RWPE1 (cell line): ENCODE data around the gene ARHGDIG.
"Not testable (repeated sequence)": the region's sequence is repeated elsewhere in the genome, so short reads cannot be mapped to it uniquely, and the experiment has no call there.

Experiments
- CTCF ChIA-PET: fragments of 350-600 bp; sonication (Branson Sonifier 250); formaldehyde crosslinking; extraction: SDS; loops from one replicate; lab custom pipeline; 2021; lab: Yijun Ruan, JAX
- POLR2A ChIA-PET: fragments of 400-600 bp; formaldehyde crosslinking; extraction: SDS; loops from one replicate; lab custom pipeline; 2020; ENCODE audit warnings: antibody characterized with exemption; ENCODE audit not compliant: low non-redundant PET; lab: Yijun Ruan, JAX
- DNase-seq: peaks from one replicate; pipeline ENCODE4 v3.0.0; 2012; ENCODE audit warnings: low spot score
- H3K27ac ChIP-seq: fragments of 450-650 bp; 2 replicates; pipeline ENCODE4 v1.5.1; 2017
- TF ChIP-seq, protein P1 (sequence below): fragments of 450-650 bp; conservative IDR thresholded peaks from 2 replicates; pipeline ENCODE4 v1.5.1; 2017; ENCODE audit warnings: low read depth, mild to moderate bottlenecking

ARHGDIG gene

GRCh38 chr16:321532-321931 is 41.1 kb downstream of the ARHGDIG start:
- CTCF ChIA-PET = interaction anchor here (0.6 kb wide), 3 partner anchors 12 to 80 kb away, joined by 3 to 7 read pairs (median 4); partner anchors contain the start of gene DECR2
- no peak for DNase-seq
- TF ChIP-seq, protein P1, sequence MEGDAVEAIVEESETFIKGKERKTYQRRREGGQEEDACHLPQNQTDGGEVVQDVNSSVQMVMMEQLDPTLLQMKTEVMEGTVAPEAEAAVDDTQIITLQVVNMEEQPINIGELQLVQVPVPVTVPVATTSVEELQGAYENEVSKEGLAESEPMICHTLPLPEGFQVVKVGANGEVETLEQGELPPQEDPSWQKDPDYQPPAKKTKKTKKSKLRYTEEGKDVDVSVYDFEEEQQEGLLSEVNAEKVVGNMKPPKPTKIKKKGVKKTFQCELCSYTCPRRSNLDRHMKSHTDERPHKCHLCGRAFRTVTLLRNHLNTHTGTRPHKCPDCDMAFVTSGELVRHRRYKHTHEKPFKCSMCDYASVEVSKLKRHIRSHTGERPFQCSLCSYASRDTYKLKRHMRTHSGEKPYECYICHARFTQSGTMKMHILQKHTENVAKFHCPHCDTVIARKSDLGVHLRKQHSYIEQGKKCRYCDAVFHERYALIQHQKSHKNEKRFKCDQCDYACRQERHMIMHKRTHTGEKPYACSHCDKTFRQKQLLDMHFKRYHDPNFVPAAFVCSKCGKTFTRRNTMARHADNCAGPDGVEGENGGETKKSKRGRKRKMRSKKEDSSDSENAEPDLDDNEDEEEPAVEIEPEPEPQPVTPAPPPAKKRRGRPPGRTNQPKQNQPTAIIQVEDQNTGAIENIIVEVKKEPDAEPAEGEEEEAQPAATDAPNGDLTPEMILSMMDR = no peak
- POLR2A ChIA-PET = no interaction called here
- H3K27ac ChIP-seq = 0 out of 2 replicates have a peak overlapping the region, but pooled peaks have one; percentile 34

GRCh38 chr16:322476-323143 is 42.2 kb downstream of the ARHGDIG start:
- TF ChIP-seq, protein P1 = no peak
- POLR2A ChIA-PET = no interaction called here
- DNase-seq = no peak
- CTCF ChIA-PET = no interaction called here
- H3K27ac ChIP-seq = peak overlapping the region; percentile 34

DNA sequence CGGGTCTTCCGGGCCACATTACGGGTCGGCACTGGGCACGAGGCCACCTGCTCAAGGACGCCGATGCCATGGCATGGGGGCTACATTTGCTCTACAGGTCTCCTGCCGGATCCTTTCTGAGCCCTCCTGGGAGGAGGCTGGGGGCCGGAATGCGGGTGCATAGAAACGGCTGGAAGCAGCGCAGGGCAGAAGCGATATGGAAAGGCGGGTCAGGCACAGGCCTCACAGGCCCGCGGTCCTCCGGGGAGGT is 43.7 kb downstream of the ARHGDIG start:
- H3K27ac ChIP-seq = peak overlapping the region; percentile 26
- DNase-seq = no peak
- ChIA-PET CTCF (no interaction called here), POLR2A (no interaction called here)
- TF ChIP-seq, protein P1 = no peak

DNA sequence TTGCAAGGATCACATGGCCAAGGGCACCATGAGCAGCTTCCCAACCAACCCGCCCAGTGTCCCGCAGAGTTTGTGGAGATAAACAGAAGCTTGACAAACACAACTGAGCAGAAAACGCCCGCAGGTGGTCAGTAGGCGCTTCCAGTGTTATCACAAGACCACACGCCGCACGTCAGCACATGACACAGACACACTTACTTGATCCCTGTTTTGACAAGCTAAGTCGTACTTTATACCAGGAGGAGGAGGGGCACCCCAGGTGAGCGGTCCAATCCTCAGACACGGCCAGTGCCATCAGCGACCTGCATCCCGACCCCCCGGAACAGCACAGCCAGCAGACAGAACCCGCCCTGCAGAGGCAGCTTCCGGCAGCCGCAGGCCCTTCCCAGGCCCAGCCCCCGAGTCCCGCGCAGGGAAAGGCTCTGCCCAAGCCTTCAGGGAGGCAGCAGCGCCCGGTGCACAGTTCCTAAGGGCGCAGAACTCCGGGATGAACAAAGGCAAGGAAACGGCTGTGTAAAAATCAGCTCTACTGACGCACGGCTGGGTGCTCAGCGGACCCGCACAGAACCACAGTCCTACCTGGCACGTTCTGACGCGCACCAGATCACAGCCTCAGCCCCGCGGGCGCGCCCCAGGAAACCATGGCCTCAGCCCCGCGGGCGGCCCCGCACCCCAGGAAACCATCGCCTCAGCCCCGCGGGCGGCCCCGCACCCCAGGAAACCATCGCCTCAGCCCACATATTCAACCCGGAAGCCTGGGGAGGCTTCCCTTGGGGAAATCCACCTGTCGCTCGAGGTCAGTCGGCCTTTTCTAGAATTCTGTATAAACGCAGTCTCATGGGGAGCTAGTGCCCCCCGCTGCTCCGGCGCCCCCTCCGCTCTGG is 44.3 kb downstream of the ARHGDIG start:
- DNase-seq = no peak
- POLR2A ChIA-PET = no interaction called here
- CTCF ChIA-PET = no interaction called here
- TF ChIP-seq, protein P1 = no peak
- H3K27ac ChIP-seq = peak overlapping the region; percentile 26

GRCh38 chr16:325375-326145 is 45.2 kb downstream of the ARHGDIG start:
- POLR2A ChIA-PET = no interaction called here
- TF ChIP-seq, protein P1 = no peak
- peak overlapping the region; percentile 26 for H3K27ac ChIP-seq
- CTCF ChIA-PET = no interaction called here
- no peak for DNase-seq

GRCh38 chr16:330741-331140 is 50.4 kb downstream of the ARHGDIG start:
- CTCF ChIA-PET = no interaction called here
- TF ChIP-seq, protein P1 = no peak
- no peak overlapping the region for H3K27ac ChIP-seq
- DNase-seq = no peak
- POLR2A ChIA-PET = no interaction called here

DNA sequence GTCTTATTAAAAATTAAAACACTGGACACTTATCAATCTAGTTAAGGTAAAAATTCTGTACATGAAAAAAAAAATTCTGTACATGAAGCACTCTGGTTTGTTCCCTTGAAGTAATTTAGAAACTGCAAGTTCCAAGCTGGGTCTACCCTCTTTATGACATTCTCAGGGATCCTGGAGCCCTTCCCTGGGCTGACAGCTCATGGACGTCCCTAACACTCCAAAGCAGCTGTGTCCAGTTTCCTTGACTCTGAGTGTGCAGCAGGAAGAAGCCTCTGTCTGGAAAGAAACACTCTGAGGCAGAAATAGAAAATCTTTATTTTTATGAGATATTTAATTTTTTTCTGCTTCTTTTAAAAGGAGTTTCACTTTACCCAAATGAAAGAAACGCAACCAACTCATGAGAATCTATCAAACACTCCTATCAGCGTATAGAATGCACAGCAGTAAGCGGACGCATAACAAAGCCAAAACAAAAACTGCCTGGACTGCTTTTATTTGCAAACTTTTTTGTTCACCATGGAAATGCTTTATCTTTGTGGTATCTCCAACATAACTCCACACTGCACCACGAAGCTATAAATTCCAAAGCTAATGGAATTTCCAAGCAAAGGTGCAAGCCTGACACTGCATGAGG is 50.9 kb downstream of the ARHGDIG start:
- DNase-seq, POLR2A ChIA-PET: not testable (repeated sequence)
- CTCF ChIA-PET = interaction anchor here (0.6 kb wide), 1 partner anchor 76 kb away, joined by 3 read pairs; no protein-coding TSS in a partner anchor
- H3K27ac ChIP-seq = peak overlapping the region; percentile 31
